ENCODE results near the gene UQCC5.

Gene UQCC5

DNA sequence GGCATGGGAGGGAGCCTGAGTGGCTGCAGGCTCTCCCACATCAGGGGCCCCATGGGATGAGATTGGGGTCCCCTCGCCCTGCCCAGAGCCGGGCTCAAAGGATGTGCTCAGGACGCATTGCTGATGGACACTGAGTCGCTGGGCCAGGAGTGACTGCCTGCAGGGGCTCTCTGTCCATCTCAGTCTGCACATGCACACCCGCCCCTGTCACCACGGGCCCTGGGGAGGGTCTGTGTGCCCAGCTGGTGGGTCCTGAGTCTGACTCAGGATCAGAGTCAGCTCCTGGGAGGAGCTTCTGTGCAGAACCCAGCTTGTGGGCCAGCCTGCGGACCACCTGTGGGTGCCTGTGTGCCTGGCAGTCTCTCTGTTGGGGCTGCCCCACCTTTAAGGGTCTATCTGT, 23.1 kb upstream of the UQCC5 start:
- TF ChIP-seq, protein P1, sequence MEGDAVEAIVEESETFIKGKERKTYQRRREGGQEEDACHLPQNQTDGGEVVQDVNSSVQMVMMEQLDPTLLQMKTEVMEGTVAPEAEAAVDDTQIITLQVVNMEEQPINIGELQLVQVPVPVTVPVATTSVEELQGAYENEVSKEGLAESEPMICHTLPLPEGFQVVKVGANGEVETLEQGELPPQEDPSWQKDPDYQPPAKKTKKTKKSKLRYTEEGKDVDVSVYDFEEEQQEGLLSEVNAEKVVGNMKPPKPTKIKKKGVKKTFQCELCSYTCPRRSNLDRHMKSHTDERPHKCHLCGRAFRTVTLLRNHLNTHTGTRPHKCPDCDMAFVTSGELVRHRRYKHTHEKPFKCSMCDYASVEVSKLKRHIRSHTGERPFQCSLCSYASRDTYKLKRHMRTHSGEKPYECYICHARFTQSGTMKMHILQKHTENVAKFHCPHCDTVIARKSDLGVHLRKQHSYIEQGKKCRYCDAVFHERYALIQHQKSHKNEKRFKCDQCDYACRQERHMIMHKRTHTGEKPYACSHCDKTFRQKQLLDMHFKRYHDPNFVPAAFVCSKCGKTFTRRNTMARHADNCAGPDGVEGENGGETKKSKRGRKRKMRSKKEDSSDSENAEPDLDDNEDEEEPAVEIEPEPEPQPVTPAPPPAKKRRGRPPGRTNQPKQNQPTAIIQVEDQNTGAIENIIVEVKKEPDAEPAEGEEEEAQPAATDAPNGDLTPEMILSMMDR (IDR thresholded peaks at IDR 0.05; ENCODE audit: insufficient read depth, low read depth, low read length, missing control alignments), result no peak
- no peak overlapping the region for H3K4me3 ChIP-seq (ENCODE audit: low read depth, low read length)
- DNase-seq (ENCODE audit: low read depth), result no peak

DNA sequence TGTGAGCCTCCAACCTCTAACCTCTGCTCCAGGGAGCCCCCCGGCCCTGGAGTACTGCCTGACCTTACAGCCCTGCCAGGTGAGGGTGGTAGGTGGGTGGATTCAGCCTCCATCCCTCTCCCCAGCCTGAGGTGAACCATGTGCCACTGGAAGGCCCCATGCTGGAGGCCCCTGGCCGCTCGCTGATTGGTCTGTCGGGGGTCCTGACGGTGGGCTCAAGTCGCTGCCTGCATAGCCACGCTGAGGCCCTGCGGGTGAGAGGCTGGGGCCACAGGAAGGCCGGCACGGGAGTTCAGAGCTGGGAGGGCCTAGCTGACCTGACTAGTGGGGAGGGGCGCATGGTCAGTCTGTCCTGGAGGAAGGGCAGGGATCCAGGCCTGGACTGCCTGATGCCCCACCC, 21.8 kb upstream of the UQCC5 start:
- DNase-seq (ENCODE audit: low read depth), result no peak
- H3K4me3 ChIP-seq (ENCODE audit: low read depth, low read length), result no peak overlapping the region
- TF ChIP-seq, protein P1 (IDR thresholded peaks at IDR 0.05; ENCODE audit: insufficient read depth, low read depth, low read length, missing control alignments), result no peak

DNA sequence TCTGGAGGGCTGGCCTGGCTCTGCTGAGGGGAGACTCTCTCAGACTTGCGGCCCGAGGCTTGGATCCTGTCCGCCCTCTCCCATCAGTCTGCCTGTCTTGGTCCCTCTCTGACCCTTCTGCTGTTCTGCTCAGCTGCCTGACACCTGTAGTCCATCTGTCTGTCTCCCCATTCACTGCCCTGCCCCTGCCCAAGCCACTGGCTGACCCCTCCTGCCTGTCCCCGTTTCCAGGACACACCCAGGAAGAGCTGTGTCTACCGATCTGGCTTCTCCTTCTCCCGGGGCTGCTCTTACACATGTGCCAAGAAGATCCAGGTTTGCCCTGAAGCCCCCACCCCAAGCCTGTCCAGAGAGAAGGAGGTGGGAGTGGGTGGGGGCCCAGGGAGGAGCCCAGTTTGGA, 21.2 kb upstream of the UQCC5 start:
- H3K4me3 ChIP-seq (ENCODE audit: low read depth, low read length), result no peak overlapping the region
- TF ChIP-seq, protein P1 (IDR thresholded peaks at IDR 0.05; ENCODE audit: insufficient read depth, low read depth, low read length, missing control alignments), result no peak
- no peak for DNase-seq (ENCODE audit: low read depth)

DNA sequence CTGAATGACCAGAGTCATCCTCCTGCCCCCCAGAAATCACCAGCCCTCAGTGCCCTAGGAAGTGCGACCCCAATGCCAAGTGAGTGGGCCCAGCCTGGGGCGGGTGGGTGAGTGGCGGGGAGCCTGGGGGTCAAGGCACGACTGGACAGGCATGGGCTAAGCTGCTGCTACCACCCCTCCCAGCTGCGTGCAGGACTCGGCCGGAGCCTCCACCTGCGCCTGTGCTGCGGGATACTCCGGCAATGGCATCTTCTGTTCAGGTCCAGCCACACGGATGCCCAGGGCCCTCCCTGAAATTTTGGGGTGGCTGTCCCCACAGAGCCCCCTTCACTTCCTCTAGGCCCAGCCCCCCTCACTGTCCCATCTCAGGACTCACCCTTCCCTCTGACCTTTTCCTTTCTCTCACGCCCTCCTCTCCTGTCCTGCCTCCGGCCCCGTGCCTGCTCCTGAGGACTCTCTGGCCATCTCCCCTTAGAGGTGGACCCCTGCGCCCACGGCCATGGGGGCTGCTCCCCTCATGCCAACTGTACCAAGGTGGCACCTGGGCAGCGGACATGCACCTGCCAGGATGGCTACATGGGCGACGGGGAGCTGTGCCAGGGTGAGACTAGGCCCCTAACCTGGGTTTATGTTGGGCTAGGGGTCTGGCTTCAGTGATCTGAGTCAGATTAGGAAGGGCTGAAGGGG, 19.8 kb upstream of the UQCC5 start:
- H3K4me3 ChIP-seq (ENCODE audit: low read depth, low read length), result no peak overlapping the region
- no peak for DNase-seq (ENCODE audit: low read depth)
- TF ChIP-seq, protein P1 (IDR thresholded peaks at IDR 0.05; ENCODE audit: insufficient read depth, low read depth, low read length, missing control alignments), result no peak

DNA sequence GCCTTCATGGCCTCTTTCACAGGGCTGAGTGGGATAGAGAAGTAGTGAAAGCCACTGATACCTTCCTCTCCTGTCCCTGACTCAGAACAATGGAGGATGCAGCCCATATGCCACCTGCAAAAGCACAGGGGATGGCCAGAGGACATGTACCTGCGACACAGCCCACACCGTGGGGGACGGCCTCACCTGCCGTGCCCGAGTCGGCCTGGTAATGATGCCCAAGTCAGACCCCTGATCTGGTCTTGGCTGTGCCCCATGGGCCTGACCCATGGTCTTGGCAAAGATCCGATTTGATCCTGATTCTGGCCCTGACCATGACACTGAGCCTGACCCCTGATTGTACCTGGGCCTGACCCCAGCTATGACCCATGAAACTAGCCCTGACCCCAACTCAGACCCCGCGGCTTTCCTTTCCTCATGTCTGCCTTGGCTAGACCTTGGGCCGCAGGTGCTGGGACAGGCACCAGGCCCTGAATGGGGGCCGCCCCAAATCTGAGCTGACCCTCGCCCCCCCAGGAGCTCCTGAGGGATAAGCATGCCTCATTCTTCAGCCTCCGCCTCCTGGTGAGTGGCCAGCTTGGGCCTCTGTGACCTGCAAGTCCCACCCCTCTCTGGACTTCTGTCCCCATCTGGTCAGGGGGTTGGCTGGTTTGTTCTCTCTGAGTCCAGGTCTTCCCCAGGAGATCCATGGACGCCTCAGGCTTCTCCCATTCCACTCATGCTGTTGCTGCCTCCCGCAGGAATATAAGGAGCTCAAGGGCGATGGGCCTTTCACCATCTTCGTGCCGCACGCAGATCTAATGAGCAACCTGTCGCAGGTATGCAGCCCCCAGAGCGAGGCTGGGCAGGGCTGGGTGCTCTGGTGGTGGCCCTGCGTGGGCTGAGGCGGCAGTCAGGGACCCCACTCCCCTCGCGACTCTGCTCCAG, 18.3 kb upstream of the UQCC5 start:
- DNase-seq (ENCODE audit: low read depth), result no peak
- no peak overlapping the region for H3K4me3 ChIP-seq (ENCODE audit: low read depth, low read length)
- TF ChIP-seq, protein P1 (IDR thresholded peaks at IDR 0.05; ENCODE audit: insufficient read depth, low read depth, low read length, missing control alignments), result no peak

DNA sequence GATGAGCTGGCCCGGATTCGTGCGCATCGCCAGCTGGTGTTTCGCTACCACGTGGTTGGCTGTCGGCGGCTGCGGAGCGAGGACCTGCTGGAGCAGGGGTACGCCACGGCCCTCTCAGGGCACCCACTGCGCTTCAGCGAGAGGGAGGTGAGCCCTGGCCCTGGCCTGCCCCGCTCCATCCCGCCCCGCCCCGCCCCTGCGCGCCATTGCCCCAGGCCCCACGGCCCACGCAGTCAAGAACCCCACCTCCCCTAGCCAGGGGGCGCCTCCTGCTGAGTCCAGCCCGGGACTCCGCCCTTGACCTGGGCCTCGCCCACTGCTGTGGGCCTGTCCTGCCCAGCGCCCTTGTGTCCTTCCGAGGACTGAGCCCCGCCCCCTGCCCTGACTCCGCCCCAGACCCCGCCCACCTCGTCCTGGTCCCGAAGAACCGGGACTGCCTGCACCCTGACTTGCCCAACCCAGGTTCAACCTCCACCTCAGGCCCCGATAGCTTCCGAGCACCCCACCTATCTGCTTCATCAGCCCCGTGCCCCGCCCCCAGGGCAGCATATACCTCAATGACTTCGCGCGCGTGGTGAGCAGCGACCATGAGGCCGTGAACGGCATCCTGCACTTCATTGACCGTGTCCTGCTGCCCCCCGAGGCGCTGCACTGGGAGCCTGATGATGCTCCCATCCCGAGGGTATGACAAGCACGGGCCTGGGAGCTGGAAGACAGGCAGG, 17.5 kb upstream of the UQCC5 start:
- no peak overlapping the region for H3K4me3 ChIP-seq (ENCODE audit: low read depth, low read length)
- no peak for DNase-seq (ENCODE audit: low read depth)
- TF ChIP-seq, protein P1 (IDR thresholded peaks at IDR 0.05; ENCODE audit: insufficient read depth, low read depth, low read length, missing control alignments), result no peak
